Measurements from ENCODE around the gene NCKAP1.
"Not testable (repeated sequence)": the region's sequence is repeated elsewhere in the genome, so short reads cannot be mapped to it uniquely, and the experiment has no call there.

The NCKAP1 gene, protein sequence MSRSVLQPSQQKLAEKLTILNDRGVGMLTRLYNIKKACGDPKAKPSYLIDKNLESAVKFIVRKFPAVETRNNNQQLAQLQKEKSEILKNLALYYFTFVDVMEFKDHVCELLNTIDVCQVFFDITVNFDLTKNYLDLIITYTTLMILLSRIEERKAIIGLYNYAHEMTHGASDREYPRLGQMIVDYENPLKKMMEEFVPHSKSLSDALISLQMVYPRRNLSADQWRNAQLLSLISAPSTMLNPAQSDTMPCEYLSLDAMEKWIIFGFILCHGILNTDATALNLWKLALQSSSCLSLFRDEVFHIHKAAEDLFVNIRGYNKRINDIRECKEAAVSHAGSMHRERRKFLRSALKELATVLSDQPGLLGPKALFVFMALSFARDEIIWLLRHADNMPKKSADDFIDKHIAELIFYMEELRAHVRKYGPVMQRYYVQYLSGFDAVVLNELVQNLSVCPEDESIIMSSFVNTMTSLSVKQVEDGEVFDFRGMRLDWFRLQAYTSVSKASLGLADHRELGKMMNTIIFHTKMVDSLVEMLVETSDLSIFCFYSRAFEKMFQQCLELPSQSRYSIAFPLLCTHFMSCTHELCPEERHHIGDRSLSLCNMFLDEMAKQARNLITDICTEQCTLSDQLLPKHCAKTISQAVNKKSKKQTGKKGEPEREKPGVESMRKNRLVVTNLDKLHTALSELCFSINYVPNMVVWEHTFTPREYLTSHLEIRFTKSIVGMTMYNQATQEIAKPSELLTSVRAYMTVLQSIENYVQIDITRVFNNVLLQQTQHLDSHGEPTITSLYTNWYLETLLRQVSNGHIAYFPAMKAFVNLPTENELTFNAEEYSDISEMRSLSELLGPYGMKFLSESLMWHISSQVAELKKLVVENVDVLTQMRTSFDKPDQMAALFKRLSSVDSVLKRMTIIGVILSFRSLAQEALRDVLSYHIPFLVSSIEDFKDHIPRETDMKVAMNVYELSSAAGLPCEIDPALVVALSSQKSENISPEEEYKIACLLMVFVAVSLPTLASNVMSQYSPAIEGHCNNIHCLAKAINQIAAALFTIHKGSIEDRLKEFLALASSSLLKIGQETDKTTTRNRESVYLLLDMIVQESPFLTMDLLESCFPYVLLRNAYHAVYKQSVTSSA

DNA sequence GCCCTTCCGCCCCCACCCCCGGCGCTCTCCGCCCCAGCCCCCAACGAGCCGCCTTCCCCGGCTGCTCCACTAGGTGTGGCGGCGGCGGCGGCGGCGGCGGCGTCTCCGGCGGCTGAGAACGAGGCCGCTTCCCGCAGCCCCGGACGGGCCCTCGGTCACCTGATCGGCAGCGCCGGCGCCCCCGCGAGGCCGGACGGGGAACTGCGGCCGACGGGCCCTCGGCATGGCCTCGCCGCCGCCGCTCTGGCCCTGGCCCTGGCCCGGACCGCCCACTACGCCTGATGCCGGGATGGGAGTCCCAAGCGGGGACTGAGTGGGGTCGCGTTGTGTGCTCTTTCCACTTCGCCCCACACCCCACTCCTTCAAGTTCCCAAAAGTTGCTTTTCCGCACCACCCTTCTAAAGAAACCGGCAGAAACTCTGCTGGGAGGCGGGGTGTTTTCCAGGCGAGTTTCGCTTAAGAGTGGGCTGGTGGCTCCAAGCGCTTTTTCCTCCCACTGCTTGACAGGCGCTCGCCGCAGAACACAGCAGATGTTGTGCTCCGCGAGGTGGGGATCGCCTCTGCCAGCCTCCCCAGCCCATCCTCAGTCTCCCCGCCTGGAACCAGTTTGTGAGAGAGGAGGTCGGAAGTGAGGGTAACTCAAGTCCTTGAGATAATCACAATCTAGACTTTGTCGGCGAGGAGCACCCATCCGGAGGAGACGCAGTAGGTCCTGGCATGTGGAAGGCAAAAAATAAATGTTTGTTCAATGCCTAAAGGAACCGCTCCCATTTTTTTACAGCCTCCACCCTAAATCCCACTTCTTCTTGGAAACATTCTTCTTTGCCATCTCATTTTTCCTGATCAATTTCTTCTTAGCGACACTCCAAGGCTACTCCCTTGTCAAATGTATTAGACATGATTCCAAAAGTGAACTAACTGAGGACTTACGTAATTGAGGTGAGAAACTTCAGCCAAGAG, at the start of gene NCKAP1:
Gene NCKAP1 (minus strand): TSS at position 117 of the 960 bp plus-strand sequence. CDS start 358 bp downstream, outside the sequence.
- peak; percentile 76 for DNase-seq

DNA sequence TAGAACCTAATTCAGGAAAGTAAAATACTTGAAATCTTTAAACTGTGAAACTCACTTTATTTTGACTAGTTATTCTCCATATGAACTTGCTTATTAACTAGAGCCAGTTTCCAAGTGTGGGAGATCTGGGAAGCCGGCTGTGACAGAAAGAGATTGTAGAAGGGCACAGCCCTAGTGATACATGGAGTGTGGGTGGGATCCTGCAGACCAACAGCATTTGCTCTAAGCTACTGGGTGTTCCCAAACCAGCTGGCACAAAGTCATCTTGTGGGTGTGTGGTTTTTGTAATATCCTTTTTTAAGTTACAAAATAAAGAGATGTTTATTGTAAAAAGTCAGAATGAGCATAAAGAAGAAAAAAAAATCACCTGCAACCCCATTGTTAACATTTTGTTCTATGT, 43.7 kb upstream of the NCKAP1 start:
- no peak for DNase-seq

DNA sequence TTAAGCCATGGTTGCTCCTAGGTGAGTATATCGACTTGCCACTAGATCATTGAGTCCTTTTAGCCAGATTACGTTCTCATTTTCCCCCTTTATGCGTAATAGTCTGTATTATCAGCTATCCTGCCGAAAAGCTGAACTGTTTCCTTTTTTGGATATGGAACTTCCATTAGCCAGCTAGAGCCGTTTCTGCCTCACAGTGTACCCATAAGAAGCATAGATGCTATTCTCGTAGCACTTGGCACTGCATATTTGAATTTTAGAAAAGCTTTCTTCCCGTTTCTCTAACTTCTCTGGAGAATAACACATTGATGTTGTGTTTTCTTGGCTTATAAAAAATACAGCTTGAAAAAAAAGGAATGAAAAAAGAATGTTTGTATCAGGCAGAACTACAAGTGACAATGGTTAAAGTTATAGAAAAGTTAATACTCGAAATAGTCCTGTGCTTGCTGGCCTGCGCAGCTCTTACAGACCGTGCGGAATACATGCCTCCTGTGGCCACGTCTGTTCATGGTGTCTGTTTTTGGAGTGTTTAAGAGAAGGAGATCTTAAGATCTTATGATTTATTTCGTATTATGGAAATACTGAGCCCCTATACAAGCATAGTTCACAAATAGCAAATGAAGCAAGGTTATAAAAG, 41.0 kb upstream of the NCKAP1 start:
- DNase-seq, result no peak

DNA sequence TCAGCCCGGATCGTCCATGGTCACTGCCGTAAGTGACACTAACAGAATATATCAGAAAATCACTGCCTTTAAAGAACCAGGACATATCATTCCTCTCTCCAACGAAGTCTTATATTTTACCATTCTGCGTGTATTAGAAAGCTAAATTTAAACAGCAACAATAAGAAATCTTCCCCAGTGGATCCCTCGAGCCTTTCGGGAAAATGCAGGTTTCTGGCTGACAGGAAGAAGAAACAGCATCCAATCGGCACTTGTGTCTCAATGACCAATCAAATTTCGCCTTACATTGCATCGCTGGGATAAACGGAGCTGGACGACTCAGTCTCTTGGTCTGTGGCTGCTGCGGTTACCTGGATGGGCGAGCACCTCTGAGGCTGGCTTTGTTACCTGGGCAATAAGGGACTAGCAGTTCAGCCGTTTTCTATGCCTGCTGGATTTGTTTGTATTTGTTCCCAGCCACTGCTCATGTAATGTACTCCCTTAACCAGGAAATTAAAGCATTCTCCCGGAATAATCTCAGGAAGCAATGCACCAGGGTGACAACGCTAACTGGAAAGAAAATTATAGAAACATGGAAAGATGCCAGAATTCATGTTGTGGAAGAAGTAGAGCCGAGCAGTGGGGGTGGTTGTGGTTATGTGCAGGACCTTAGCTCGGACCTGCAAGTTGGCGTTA, 40.3 kb upstream of the NCKAP1 start, which contains the start of gene DUSP19:
Gene DUSP19 (plus strand): TSS at position 284 of the 675 bp plus-strand sequence. CDS start 187 bp downstream, at position 471.
- peak; percentile 92 for DNase-seq

DNA sequence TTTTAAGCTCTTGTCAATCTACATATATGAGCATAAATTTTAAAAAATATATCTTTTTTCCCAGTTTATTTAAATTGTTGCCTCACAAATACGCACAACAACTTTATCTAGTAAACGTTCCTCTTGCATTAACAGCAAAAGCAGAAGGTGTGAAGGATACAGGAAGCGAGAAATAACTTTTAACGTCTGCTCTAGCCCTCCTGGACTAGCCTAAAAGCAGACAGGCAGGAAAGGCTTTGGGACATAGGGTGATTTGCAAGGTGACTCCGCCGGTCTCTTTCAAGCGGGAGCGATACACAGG, 39.9 kb upstream of the NCKAP1 start:
- DNase-seq, result no peak

DNA sequence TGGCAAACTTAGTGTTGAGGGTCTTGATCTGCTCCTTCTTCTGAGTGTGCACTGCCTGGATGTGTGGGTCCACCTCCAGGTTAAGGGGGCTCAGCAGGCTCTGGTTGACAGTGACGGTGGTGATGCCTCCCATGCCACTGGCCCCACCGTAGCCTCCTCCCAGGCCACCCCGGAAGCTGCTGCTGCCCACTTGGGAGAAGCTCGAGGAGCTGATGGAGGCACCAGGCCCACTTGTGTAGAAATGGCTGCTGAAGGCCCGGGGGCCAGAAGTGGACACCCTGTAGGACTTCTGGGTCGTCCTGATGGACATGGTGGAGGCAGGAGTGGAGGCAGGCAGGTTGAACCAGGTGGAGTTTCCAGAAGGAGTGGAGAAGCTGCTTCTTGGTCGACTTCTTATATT, 33.9 kb upstream of the NCKAP1 start:
- no peak for DNase-seq

DNA sequence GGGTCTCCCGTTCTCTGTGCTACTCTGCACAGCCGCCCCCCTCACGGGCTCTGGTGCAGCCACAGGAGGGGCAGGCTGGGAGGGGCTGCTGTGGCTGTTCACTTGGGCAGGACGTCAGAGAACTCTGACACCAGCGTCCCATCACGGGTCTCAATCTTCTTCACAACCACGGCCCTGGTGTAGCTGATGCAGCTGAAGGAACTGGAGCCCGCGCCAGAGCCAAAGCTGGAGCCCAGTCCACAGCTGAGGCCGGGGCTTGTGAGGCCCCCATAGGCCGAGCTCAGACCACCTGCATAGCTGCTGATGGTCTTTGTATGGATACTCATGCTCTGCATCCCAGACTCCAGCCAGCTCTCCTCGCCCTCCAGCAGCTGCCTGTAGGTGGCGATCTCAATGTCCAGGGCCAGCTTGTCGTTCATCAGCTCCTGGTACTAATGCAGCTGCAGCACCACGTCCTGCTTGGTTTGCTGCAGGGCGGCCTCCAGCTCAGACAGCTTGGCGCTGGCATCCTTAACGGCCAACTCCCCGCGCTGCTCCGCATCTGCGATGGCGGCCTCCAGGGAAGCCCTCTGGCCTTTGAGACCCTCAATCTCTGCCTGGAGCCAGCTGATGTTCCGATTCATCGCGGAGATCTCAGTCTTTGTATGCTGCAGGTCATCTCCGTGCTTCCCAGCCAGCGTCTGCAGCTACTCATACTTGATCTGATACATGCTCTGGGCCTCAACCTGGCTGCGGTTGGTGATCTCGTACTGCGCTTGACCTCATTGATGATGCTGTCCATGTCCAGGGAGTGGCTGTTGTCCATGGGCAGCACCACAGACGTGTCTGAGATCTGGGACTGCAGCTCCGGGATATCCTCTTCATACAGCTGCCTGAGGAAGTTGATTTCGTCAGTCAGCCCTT, 32.9 kb upstream of the NCKAP1 start:
- peak; percentile 64 for DNase-seq

DNA sequence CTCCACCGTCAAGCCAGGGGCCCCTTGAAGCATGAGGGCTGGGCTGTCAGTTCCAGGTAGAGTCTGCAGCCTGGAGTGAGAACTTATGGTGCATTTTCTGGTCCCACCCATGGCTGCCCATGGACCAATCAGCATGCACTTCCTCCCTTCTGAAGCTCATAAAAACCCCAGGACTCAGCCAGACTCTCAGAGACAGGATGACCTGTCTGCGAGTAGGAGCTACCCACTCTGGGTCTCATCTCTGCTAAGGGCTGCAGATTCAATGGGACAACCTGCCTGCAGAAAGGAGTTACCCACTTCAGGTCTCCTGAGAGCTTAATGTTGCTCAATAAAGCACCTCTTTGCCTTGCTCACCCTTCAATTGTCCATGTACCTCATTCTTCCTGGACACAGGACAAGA, 30.9 kb upstream of the NCKAP1 start:
- DNase-seq, result no peak

DNA sequence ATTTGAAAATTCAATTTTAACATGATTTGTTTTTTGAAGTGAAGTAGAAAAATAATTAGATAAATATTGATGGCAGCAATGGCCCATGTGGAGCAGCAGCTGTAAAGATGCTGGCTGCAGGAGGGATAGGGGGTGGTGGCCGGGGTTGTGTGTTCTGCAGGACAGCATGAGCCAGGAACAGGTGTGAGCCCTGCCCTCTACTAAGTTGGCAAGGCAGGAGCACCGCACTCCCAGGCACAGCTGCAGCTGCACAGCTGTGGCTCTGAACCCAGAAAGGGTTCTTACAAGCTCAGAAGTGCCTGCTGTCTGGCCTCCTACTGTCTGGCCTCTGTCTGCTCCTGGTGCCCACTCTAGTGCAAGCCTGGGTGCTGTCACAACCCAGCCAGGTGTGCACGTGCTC, 30.3 kb upstream of the NCKAP1 start:
- DNase-seq, result no peak

DNA sequence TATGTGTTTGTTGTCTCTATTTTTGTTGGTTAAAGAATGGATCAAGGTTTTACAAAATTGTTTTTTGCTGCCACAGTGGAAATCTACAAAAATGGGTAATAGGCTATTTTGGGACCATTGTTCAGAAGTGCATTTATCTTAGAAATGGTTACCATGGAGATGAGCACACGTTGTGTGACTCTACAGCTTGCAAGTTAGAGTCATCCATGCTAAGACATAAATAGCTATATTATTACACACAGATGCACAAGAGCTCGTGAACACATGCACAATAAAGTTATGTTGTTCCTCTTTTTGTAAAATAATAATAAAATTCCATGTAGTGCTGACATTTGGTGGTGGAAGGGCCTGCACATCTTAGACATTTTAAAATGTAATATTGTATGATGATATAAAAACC, 24.8 kb upstream of the NCKAP1 start:
- DNase-seq, result no peak

DNA sequence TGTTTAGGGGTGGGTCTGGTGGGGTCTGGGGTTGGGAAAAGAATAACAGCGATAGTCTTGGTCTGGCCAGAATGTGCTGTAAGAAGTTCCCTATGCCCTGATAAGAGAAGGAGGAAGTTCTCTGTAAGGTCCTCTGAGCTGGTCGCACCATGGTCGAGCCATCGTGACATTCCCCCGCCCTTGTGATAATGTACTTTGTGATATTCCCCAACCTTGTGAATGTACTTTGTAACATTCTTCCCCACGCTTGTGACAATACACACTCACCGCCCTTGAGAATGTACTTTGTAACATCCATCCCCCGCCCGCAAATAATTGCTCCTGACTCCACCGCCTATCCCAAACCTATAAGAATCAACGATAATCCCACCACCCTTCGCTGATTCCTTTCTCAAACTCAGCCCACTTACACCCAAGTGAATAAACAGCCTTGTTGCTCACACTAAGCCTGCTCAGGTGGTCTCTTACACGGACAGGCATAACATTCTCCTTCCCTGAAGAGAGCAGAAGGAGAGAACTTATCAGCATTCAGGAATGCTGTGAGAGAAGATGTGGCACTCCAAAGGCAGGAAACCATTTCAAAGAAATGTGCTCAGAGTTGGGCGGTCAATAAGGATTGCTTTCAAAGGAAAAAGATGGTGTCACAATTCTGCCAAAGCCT, 22.4 kb upstream of the NCKAP1 start:
- no peak for DNase-seq

DNA sequence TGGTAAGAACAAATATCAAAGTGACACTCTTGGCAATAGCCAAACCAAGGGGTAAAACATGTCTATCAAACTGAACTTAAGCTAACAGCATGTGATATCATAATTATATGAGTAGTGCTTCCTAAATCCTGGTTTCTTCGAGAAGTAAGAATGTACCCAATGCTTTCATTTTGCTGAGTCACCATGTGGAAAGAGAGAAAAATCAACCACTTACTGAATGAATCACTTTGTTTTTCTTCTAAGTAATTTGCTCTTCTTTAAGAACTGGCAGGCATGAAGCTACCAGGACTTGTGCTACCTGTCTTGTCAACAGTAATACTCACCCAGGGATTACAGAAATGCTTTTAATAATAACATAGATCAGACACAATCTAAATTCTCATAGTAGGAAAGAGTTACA, 21.3 kb upstream of the NCKAP1 start:
- no peak for DNase-seq

DNA sequence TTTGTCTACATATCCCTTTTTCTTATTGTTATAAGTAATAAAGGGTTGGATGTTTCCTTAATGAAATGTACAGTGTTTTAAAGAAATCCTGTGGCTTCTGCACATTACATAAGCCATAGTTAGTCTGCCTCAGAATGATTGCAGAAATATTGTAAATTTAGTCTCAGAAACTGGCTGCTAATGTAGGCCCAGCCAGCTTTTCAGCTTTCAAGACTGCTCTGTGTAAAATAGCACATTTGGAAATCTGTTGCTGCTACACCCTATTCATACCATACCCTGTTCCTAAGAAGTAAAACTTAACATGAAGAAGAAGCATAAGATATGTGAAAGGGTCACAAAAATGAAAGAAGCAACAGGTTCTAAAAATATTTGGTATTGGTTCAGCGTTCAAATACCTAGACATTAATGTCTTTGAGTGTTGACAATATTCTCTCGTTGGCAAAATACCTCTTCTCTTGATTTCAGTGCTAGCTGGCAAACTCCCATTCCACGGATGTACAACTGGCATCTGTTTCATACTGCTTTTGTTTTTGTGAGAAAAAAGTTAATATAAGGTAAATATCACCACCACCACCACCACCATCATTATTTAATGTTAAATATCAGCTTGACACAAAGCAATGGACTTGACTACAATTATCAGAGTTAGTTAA, 19.2 kb upstream of the NCKAP1 start:
- DNase-seq, result no peak

DNA sequence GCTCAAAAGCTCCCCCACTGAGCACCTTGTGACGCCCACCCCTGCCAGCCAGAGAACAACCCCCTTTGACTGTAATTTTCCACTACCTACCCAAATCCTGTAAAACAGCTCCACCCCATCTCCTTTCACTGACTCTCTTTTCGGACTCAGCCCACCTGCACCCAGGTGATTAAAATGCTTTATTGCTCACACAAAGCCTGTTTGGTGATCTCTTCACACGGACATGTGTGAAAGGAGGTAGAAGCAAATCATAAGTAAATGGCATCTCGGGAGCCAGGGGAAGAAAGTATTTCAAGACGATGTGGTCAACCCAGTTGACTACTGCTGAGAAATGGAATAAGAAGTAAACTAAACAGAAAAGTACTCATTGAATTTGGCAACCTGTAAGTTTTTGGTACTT, 11.2 kb upstream of the NCKAP1 start:
- DNase-seq, result no peak

DNA sequence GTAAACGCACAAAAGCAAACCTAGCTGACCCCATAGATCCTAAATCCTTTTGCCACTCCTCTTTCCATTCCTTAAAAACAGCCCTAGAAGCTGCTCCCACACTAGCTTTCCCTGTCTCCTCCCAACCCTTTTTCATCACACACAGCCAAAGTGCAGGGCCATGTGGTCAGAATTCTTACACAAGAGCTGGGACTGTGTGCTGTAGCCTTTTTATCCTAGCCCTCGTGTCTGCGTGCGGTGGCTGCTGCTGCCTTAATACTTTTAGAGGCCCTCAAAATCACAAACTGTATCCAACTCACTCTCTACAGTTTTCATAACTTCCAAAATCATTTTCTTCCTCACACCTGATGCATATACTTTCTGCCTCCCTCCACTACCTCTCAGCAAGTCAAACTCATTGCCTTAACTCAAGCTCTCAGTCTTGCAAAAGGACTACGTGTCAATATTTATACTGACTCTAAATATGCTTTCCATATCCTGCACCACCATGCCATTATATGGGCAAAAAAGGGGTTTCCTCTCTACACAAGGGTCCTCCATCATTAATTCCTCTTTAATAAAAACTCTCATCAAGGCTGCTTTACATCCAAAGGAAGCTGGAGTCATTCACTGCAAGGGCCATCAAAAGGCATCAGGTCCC, 9.3 kb upstream of the NCKAP1 start:
- not testable (repeated sequence) for DNase-seq

DNA sequence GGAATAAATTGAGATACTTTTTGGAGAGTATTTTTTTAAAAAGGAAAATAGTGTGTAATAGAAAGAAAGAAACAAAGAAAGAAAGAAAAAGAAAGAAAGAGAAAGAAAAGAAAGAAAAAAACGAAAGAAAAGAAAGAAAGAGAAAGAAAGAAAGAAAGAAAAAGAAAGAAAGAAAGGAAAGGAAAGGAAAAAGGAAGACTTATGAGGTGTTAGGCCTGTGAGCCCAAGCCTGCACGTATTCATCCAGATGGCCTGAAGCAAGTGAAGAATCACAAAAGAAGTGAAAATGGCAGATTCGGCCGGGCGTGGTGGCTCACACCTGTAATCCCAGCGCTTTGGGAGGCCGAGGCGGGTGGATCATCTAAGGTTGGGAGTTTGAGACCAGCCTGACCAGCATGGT, 5.3 kb upstream of the NCKAP1 start:
- DNase-seq, result not testable (repeated sequence)

DNA sequence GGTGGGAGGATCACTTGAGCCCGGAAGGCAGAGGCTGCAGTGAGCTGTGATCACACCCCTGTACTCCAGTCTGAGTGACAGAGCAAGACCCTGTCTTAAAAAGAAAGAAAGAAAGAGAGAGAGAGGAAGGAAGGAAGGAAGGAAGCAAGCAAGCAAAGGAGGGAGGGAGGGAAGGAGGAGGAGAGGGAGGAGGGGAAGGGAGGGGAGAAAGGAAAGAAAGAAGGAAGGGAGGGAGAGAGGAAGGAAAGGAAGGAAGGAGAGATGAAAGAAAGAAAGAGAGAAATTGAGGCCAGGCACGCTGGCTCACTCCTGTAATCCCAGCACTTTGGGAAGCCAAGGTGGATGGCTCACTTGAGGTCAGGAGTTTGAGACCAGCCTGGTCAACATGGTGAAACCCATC, 2.3 kb upstream of the NCKAP1 start:
- no peak for DNase-seq

DNA sequence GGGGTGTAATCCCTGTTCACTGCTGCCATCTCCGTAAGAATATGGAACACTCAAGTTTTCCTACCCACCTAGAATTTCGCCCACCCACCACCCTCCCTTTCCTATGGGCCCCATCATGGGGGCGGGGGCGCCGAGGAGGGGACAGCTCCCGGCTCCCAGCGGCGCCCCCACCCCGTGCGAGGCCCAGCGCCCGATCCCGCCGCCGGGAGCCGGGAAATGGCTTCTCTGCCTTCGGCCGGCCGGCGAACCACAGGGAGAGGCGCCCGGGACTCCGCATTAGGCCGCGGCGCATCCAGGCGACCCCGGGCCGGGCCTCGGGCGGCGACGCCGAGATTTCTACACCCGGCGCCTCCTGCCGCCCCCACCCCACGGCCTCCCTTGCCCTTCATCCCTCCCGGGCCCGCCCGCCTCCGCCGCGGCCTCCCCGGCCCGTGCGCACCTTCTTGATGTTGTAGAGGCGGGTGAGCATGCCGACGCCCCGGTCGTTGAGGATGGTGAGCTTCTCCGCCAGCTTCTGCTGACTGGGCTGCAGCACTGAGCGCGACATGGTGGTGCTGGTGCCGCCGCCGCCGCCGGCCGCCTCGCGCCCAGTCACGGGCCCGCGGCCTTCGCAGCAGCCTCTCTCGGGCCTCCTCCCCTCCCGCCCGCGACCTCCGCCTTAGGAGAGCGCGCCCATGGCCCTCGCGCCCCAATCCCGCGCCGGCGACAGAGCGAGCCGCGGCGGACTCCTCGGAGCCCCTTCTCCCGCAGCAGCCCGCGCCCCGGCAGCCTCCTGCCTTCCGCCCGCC, 510 bp downstream of the NCKAP1 start:
- peak; percentile 16 for DNase-seq

All from NCI-H2029 (cell line).